GM19463 (cell line): Measurements from ENCODE around the gene TJP3.
"Not testable (repeated sequence)": the region's sequence is repeated elsewhere in the genome, so short reads cannot be mapped to it uniquely, and the experiment has no call there.

ENCODE experiments used
- ATAC-seq: cut with Tn5 transposase; IDR thresholded peaks from one replicate; pipeline ENCODE4 v1.9.1; 2021; ENCODE audit warnings: mild to moderate bottlenecking, moderate library complexity; ENCODE audit not compliant: unreplicated experiment

TJP3 gene, protein sequence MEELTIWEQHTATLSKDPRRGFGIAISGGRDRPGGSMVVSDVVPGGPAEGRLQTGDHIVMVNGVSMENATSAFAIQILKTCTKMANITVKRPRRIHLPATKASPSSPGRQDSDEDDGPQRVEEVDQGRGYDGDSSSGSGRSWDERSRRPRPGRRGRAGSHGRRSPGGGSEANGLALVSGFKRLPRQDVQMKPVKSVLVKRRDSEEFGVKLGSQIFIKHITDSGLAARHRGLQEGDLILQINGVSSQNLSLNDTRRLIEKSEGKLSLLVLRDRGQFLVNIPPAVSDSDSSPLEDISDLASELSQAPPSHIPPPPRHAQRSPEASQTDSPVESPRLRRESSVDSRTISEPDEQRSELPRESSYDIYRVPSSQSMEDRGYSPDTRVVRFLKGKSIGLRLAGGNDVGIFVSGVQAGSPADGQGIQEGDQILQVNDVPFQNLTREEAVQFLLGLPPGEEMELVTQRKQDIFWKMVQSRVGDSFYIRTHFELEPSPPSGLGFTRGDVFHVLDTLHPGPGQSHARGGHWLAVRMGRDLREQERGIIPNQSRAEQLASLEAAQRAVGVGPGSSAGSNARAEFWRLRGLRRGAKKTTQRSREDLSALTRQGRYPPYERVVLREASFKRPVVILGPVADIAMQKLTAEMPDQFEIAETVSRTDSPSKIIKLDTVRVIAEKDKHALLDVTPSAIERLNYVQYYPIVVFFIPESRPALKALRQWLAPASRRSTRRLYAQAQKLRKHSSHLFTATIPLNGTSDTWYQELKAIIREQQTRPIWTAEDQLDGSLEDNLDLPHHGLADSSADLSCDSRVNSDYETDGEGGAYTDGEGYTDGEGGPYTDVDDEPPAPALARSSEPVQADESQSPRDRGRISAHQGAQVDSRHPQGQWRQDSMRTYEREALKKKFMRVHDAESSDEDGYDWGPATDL

DNA sequence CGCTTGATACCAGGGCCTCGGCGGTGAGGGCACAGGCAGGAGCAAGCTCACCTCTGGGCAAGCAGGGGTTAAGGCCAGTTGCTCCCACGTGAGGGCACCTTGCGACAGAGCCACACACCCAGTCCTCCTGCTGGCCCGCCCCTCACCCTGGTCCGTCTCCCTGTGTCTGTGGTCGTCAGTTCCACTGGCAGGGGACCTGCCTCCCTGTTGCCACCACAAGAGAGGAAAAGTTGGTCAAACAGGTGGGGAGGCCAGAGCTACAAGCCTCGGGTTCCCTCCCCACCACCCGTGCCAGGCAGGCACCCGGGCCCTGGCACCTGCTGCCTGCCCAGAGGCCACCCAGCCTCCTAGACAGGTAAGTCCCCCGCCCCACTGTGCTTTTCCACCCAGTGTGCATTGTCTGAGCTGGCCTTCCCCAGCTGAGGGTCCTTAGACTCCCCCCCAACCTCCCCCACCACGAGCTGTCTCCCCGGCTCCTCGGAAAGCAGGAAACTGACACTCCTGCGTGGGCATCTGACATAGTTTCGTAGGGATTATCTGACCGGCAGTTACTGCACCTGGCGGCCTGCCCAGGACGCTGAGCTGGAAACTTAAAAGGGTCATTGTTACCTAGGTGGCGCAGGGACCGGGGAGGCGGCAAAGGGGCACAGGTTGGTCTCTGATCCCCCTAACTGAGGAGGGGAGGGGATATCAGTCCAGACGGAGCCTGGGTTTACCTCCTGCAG is at the start of gene TJP3:
TSS of gene TJP3 (plus strand) at position 178 of the 725 bp plus-strand sequence. CDS start 20,049 bp downstream, outside the sequence.
- no peak for ATAC-seq

DNA sequence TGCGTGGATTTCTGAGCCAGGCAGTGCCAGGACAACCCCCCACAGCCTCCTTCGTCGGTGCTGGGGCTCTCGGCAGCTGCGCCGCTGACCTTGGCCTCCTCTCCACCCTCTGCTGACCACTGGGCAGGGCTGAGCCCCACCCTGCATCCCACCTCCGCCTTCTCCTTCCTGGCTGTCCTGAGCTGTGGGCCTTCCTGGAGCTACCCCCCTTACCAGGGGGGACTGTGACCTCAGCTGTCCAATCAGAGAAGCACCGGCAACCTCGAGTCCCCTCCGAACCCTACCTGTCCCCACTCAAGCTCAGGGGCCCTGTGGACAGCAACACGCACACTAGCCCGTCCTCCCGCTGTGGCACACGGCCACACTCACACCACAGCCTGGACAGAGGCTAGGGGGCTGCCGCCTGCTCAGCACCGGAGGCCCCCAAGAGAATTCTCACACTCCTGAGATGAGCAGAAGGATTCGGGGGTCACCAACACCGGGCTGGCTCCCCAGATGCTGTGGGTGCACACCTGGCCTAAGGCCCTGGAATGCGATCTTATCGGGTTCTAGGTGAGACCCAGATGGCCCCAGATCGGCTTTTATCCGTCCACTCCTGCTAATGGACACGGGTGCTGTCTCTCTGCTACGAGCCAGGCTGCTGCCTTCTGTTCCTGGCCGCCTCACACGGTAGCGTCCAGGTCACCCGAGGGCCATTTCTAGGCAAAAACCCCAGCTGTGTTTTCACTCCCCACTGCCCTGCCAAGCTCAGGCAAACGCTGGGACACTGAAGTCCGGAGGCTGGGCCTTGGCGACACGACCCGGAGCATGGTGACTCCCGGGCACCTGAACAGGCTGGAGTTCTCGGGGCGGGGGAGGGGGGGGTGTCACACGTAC is 49.1 kb upstream of the TJP3 start:
- ATAC-seq, result no peak

DNA sequence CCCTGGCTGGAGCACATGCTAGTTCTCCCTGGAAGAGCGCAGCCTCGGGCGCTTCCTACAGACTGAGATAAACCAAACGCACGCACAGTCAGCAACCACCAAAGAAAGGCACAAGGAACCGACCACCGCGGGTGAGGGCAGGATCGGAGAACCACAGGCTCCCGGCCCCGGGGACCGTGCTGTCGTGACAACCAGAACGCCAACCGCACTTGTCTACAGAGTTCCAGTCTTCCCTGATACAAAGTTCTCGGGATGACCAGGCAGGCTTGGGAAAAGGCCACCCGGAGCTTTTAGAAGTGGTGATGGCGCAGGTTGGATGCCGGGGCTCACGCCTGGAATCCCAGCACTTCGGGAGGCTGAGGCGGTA is 48.5 kb upstream of the TJP3 start:
- ATAC-seq, result no peak

DNA sequence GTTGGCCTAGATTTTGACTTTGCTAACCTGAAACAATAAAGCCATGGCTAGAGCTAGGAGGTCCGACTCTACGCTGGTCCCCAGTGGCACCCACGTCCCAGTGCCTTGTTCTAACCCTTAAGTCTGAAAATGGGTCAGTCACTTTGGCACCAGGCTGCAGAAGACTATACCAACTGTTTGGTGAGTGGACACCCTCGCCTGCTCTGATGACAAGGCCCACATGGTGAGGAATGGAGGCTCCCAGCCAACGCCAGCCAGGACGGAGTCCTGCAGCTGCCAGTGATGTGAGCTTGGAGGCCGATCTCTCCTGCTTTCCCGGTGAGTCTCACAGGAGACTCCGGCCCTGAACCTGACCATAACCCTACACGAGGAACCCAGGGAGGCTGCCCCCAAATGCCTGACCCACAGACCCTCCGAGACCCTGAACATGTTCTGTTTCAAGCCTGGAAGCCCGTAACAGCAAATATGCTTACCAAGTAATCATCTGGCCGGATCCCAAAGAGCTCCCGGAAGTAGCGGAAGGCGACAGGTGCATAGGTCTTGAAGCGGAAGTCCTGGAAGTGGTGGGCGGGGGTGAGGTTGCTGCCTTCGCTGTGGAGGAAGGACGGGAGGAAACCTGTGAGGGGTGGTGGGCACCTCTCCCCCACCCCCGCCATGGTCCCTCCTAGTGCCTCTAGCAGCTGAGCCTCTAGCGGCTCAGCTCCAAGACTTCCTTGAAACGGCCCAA is 47.5 kb upstream of the TJP3 start:
- no peak for ATAC-seq

DNA sequence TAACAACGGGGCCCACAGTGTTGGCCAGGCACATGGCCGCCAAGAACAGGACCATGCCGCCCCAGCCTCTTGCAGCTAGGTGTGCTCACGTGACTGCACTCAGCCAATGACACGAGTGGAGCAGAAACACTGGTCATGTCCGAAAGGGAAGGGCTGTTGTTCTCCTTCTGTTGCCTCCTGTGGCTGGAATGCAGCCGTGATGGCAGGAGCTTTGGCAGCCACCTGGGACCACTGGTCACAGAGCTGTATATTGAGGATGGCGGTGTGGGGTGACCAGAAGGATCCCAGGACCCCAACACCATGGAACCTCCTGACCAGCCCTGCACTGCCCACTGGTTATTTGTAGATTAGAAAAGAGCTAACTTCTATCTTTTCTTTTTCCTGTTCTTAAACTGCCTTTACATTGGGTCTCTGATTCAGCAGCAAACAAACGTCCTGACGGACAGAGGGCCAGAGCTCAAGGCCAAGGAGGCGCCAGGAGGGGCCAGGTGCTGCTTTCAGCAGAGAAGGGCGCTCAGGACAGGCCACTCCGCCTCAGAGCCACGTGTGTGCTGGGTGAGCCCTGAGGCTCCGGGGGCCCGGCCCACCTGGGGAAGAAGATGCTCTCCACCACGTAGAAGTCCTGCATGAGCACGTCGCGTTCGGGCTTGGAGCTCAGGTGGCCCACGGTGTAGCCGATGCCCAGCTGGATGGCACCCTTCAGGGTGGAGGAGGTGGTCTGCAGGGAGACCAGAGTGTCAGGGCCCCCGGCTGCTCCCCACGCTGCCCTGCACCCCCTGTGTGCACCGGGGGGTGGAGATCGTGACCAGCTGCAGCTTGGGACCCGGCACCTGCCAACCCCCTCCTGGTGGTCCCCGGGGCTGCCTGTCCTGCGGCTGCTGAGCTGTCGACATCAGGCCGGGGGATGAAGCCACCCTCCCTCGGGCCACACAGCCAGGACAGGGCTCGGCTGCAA is 46.6 kb upstream of the TJP3 start:
- no peak for ATAC-seq

DNA sequence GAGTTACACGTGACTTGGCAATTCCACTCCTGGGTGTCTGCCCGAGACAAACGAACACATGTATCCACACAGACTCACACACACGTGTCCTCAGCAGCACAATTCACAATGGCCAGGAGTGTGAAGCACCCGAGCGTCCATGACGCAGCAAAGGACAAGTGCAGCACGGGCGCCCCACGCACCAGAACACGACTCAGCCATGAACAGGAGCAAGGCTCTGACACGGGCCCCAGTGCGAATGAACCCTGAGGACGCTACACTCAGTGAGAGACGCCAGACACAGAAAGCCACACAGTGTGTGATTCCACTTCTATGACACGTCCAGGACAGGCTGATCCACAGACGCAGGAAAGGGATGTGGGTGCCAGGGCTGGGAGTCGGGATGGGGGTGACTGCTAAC is 44.3 kb upstream of the TJP3 start:
- ATAC-seq, result no peak

DNA sequence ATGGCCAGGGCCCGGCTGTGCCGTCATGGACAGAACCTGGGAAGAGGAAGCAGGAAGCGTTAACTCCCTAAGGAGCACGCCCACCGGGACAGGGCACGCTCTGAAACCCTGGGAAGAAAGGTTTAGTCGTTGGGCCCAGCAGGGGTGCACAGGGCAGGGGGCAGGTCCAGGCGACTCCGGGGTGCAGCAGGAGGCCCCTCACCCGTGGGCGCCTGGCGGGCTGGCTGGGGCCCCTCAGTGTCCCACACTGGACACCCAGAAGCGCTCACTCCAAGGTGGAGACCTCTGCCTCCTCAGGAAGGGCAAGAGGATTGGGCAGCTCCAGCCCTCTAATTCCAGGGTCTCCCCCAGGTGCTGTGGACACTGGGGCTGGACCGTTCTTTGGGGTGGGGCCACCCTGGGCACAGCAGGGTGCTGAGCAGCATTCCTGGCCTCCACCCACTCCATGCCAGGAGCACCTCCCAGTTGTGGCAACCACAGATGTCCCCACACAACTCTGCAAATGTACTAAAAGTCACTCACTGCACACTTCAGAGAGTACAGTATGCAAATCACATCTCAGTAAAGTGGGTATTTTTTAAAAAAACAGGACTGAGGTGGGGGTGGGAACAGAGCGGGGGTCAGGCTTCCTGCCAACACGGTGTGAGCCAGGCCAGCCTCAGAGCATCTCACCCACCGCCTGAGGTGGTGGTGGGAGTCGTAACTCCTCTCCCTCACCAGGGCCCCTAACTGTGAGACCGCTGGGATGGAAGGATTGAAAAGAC is 43.1 kb upstream of the TJP3 start:
- no peak for ATAC-seq

DNA sequence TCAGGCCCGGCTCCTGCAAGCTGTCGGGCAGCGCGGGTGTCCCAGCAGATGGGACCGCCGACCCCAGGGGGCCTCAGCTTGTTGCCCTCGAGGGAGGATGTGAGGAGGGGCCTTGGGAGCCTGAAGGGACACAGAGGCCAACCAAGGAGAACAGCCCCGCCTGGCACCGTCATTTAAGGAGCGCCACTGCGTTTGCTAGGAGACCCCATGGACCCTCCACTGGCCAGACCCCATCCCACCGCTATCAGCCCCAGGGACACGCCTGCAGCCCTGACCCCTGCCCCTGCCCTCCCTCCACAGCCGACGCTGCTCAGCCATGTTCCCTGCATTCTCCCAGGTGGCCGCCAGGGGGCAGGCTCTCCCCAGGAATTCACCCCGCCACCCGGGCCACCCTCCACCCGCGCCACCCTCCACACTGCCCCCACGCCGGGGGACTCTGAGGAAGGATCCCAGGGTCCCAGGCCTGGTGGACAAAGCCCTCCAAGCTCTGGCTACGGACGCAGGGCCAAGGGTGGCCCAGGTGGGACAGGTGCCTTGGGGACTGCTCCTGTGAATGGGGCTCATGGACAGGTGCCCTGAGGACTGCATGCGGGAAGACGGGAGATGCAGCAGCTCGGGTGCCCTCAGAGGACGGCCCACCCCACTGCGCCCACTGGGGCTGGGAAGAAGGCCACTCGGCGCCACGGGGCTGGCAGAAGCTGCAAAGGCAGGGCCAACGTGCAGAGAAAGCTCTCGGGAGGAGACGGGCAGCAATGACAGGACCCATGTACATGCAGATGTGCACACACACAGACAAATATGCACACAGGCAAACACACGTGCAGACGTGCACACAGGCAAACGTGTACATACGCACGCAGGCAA is 42.3 kb upstream of the TJP3 start:
- no peak for ATAC-seq

DNA sequence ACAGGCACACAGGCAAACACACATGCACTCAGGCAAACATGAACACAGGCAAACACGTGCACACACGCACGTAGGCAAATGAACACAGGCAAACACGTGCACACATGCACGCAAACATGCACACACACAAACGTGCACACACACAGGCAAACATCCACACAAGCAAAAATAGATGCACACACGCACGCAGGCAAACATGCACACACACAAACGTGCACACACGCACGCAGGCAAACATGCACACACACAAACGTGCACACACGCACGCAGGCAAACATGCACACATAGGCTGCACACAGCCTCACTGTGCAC is 41.7 kb upstream of the TJP3 start:
- not testable (repeated sequence) for ATAC-seq

DNA sequence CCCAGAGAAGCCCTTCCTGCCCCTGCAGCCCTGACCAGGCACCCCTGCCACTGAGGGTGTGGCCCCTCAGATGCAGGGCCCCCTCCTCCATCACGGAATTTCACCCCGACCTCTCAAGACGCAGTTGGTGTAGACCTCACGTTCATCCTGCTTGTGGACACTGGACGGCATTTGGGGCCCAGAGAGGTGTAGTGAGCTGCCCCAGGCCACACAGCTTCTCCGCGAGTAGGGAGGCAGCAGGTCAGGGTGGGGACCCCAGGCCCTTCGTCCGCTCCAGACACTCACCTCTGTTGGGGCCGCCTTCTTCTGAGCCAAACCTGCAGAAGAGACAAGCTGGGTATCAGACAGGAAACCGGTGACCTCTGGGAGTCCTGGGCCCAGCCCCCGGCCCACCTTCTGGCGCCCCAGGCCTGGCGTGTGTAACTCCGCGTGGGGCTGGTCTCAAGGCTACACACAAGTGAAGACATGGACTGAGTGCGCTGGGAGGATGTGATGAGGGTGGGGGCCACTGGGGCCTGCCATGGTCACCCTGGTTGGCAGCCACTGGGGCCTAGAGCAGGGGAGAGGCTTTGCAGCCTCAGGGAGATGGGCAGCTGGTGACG is 41.0 kb upstream of the TJP3 start:
- ATAC-seq, result no peak

DNA sequence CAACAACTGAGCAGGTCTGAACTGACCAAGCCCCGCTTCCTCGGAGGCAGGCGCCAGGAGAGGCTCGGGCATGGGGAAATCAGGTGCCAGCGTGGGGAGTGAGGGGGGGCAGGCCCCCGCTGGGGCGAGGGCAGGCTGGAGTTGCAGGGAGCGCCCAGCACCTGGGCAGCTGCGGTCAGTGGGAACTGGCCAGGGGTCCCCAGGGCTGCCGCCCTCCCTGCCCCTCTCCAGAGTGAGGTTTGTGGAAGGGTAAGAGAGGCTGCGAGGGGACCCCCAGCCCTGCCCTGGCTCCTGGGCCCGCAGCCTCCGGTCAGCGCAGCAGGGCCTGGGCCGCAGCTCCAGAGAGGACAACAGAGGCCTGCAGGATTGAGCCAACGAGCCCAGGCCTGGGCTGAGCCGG is 40.4 kb upstream of the TJP3 start:
- no peak for ATAC-seq

DNA sequence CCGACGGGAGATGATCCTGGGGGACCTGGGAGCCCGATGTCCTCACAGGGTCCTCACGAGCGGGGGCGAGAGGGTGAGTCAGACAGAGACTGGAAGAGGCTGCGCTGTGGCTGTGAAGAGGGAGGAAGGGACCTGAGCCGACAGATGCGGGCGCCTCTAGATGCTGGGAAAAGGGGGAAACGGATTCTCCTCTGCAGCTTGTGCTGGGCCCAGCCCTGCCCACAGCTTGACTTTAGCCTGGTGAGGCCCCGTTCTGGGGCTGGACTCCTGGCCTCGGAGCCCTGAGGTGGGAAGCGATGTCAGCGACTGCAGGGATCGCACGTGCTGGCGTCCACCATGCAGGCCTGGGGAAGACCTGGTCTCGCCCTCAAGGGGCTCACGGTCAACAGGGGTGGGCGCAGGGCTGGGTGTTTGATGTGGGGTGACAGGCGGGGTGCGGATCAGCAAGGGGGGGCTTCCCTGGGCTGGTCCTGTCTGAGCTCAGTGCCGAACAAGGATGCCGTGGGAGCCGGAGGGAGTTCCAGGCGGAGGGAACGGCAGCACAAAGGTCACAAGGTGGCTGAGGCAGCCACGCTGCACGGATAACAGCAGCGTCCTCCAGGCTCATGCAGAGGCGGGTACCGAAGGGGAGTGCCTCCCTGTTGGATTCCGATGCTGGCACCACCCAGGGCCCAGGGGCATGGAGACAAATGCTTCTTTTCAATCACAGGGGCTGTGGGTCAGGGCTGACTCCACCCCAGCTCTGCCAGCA is 39.7 kb upstream of the TJP3 start:
- no peak for ATAC-seq

DNA sequence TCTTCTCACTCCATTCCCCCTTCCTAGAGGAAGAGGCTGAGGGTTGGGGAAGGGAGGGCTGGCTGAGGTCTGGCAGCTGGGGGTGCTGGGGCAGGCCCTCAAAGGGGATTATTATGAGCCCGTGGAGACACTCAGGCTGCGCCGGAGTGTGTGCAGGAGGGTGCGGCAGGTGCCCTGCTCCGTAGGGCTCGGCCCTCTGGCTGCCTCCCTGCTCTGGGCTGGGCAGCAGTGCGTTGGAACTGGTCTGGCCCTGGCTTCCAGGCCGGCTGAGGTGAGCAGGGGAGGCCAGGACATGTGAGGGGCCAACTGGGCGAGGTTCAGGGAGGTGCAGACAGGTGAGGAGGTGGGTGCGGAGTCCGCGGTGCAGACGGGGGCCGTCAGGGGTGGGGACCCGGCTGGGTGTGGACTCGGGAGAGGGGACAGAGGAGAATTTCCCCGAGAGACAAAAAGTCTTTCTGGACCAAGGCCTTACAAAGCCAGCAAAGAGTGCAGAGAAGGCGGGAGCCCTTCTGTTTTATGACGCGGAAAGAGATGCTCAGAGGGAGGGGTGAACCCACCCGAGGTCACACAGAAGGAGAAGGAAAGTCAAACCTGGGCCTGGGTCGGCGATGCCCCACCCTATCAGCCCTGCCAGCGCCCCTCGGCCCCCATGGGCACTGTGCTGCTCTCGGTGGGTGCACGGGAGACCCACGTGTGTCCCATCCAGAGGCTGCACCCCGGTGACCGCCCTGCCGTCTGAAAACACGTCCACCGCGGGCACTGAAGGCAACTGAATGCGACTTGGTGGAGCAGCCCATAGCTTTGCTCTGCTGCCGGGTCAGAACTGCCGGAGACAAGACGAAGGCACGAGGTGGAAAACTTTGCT is 38.9 kb upstream of the TJP3 start:
- ATAC-seq, result no peak

DNA sequence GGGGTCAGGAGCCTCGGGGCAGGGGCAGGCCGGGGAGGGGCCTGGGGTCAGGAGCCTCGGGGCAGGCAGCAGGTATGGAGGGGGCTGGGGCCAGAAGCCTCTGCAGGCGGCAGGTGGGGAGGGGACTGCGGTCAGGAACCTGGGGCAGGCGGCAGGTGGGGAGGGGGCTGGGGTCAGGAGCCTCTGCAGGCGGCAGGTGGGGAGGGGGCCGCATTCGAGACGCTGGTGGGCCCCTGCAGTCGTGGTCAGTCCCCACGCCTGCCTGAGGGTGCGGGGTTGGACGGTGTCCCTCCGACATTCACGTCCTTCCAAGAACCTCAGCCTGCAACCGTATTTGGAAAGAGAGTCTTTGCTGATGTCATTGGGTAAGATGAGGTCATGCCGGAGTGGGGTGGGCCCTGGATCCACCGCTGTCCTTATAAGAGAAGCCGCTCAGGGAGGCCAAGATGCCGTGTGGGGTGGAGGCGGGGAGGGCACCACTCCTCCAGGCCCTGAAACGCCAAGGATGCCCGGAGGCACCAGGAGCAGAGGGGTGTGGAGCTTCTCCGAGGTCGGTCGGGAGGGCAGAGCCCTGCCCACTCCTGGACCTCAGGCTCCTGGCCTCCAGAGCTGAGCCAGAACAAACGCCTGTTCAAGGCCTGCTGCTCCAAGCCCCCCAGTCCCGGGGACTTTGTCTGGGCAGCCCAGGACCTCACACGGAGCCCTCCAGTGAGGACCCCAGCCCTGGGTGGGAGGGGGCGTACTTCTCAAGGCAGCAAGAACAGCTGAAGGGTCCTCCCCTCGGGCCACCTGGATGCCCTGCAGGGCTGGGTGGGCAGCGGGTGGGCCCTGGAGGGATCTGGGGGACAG is 38.0 kb upstream of the TJP3 start:
- ATAC-seq, result no peak
